DND-41 (cell line): ENCODE data around the gene ALKBH5.

Experiments used
- CTCF ChIP-seq: IDR thresholded peaks from 2 replicates; pipeline ENCODE4 v1.5.1; 2012; ENCODE audit warnings: borderline replicate concordance, low read length, moderate library complexity, mild to moderate bottlenecking; ENCODE audit not compliant: poor library complexity, severe bottlenecking; ENCODE audit errors: extremely low read depth
- EZH2 ChIP-seq: IDR thresholded peaks from 3 replicates; pipeline ENCODE4 v1.6.1; 2012; ENCODE audit warnings: borderline replicate concordance, low read depth, mild to moderate bottlenecking, moderate library complexity, low read length, inconsistent platforms; ENCODE audit not compliant: severe bottlenecking

GRCh38 chr17:18230288-18231141 is 46.9 kb downstream of the ALKBH5 start:
- no peak for TF ChIP-seq CTCF
- TF ChIP-seq EZH2 = no peak
